CD4-positive, alpha-beta T cell treated with Interleukin-21 for 1 hour (primary cell): ENCODE measurements around the gene LURAP1L.
"Not testable (repeated sequence)": the region's sequence is repeated elsewhere in the genome, so short reads cannot be mapped to it uniquely, and the experiment has no call there.

Experiments used
- DNase-seq: peaks from one replicate; pipeline ENCODE4 v3.0.0-alpha.2; 2020

Gene LURAP1L

GRCh38 chr9:12862611-12863410 is 88.0 kb downstream of the LURAP1L start:
- no peak for DNase-seq

GRCh38 chr9:12863618-12864017 is 88.8 kb downstream of the LURAP1L start:
- DNase-seq, result no peak

- not testable (repeated sequence) for DNase-seq
These were observed 90.6 kb downstream of the LURAP1L start for GRCh38 chr9:12865380-12865779.
